GM10266 (cell line): ENCODE data around the gene RBP3.

ENCODE experiments used
- DNase-seq: peaks from one replicate; pipeline ENCODE4 v3.0.0; 2012; ENCODE audit errors: extremely low spot score
- TF ChIP-seq, protein P1 (sequence below): IDR thresholded peaks from 2 replicates; pipeline ENCODE4 v1.5.1; 2012; ENCODE audit warnings: mild to moderate bottlenecking, low read depth; ENCODE audit not compliant: control insufficient read depth, insufficient read depth; ENCODE audit errors: missing control alignments

Gene RBP3

DNA sequence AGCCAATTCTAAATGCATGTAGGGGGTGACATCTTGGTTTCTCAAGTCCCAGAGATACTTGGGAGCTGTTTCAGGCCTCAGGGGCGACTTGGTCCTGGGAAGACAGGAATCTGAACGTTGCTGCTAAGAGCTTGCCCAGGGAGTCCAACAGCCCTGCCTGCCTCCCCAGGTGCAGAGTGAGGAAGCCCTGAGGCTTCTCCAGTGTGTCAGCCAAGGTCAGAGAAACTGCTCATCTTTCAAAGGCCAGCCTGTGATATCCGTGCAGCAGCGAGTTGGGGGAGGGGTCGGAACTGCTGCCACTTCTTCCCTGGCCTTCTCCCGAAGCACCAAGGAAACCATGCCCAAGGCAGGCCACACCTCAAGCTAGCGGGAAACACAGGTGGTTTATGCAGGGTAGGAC is 16.2 kb upstream of the RBP3 start:
- DNase-seq, result no peak
- TF ChIP-seq, protein P1, sequence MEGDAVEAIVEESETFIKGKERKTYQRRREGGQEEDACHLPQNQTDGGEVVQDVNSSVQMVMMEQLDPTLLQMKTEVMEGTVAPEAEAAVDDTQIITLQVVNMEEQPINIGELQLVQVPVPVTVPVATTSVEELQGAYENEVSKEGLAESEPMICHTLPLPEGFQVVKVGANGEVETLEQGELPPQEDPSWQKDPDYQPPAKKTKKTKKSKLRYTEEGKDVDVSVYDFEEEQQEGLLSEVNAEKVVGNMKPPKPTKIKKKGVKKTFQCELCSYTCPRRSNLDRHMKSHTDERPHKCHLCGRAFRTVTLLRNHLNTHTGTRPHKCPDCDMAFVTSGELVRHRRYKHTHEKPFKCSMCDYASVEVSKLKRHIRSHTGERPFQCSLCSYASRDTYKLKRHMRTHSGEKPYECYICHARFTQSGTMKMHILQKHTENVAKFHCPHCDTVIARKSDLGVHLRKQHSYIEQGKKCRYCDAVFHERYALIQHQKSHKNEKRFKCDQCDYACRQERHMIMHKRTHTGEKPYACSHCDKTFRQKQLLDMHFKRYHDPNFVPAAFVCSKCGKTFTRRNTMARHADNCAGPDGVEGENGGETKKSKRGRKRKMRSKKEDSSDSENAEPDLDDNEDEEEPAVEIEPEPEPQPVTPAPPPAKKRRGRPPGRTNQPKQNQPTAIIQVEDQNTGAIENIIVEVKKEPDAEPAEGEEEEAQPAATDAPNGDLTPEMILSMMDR, result no peak

DNA sequence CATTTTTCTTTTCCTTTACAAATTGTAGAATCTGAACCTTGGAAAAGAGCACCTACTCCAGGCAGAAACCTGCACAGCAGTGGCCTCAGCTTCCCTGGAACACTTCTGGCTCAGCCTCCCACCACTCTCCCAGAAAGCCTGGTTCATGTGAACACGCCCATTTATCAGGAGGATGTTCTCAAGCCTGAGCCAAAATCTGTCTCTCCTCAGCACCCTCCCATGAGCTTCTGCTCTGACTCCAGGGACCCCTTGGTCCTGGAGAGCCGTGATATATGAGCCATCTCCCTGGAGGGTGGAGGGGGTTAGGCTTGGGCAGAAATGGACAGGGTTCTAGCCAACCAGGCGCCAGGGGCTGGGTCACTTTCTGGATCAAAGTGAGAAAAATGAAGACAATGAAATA is 15.8 kb upstream of the RBP3 start:
- TF ChIP-seq, protein P1, result no peak
- no peak for DNase-seq

DNA sequence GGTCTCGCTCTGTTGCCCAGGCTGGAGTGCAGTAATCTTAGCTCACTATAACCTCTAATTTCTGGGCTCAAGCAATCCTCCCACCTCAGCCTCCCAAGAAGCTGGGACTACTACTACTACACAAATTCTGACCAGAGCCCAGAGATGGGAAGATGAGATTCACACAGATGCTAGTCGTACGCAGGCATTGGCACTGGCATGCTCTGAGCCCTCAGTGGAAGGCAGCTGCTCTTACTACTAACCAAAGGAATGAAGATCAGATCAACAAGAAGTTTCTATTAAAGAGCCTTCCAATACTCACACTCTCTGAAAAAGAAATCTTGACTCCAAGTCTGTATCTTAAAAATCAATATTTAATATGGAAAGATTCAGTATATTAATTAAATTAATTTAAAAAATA is 15.2 kb upstream of the RBP3 start:
- DNase-seq, result no peak
- TF ChIP-seq, protein P1, result no peak

DNA sequence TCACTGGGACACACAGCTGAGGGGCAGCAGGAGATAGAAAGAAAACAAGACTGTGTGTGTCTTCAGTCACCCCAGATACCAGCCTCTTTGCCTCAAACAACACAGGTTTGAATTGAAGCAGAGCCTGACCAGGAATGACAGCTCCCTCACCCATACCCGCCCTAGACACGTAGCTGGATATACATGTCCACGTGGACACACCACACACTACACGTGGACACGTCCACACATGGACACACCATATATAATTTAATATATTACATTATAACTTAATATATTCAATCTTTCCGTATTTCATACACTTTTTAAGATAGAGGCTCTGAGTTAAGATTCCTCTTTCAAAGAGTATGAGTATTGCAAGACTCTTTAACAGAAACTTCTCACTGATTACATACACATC is 14.6 kb upstream of the RBP3 start:
- no peak for DNase-seq
- TF ChIP-seq, protein P1, result no peak

GRCh38 chr10:47334466-47335295 is 13.5 kb upstream of the RBP3 start:
- TF ChIP-seq, protein P1, result no peak
- no peak for DNase-seq

- DNase-seq, result no peak
- TF ChIP-seq, protein P1, result no peak
Measured at GRCh38 chr10:47335906-47336305, 12.3 kb upstream of the RBP3 start.

GRCh38 chr10:47336387-47337134 is 11.6 kb upstream of the RBP3 start:
- TF ChIP-seq, protein P1, result no peak
- DNase-seq, result no peak
